HG02885 (cell line): ENCODE data around the gene PHACTR2.
"Not testable (repeated sequence)": the region's sequence is repeated elsewhere in the genome, so short reads cannot be mapped to it uniquely, and the experiment has no call there.

Experiments
- ATAC-seq: cut with Tn5 transposase; IDR thresholded peaks from one replicate; pipeline ENCODE4 v1.9.1; 2021; ENCODE audit warnings: mild to moderate bottlenecking; ENCODE audit not compliant: unreplicated experiment, poor library complexity

The PHACTR2 gene

GRCh38 chr6:143734641-143735063 is 56.9 kb downstream of the PHACTR2 start:
- no peak for ATAC-seq

- not testable (repeated sequence) for ATAC-seq
Observed at GRCh38 chr6:143738072-143738690, 60.4 kb downstream of the PHACTR2 start.

GRCh38 chr6:143739341-143739851 is 61.6 kb downstream of the PHACTR2 start:
- no peak for ATAC-seq

- ATAC-seq = no peak
Observed at GRCh38 chr6:143740213-143740612, 62.4 kb downstream of the PHACTR2 start.

- no peak for ATAC-seq
Observed at GRCh38 chr6:143741480-143741879, 63.7 kb downstream of the PHACTR2 start.

GRCh38 chr6:143742070-143742954 is 64.5 kb downstream of the PHACTR2 start:
- ATAC-seq = no peak

- ATAC-seq = no peak
Observed at GRCh38 chr6:143742955-143743255, 65.1 kb downstream of the PHACTR2 start.

- no peak for ATAC-seq
Observed at GRCh38 chr6:143743301-143744166, 65.8 kb downstream of the PHACTR2 start.

- ATAC-seq = no peak
Observed at GRCh38 chr6:143744551-143745165, 66.9 kb downstream of the PHACTR2 start.

- ATAC-seq = no peak
Observed at GRCh38 chr6:143745166-143746133, 67.7 kb downstream of the PHACTR2 start.

- no peak for ATAC-seq
Observed at GRCh38 chr6:143746202-143747119, 68.7 kb downstream of the PHACTR2 start.

GRCh38 chr6:143747347-143747842 is 69.6 kb downstream of the PHACTR2 start:
- no peak for ATAC-seq

GRCh38 chr6:143749891-143750290 is 72.1 kb downstream of the PHACTR2 start:
- no peak for ATAC-seq

GRCh38 chr6:143750877-143751276 is 73.1 kb downstream of the PHACTR2 start:
- no peak for ATAC-seq

GRCh38 chr6:143752459-143752858 is 74.7 kb downstream of the PHACTR2 start:
- no peak for ATAC-seq

- ATAC-seq = no peak
Observed at GRCh38 chr6:143753678-143754077, 75.9 kb downstream of the PHACTR2 start.

- no peak for ATAC-seq
Observed at GRCh38 chr6:143754204-143754603, 76.4 kb downstream of the PHACTR2 start.

GRCh38 chr6:143755301-143755744 is 77.6 kb downstream of the PHACTR2 start:
- no peak for ATAC-seq
